ENCODE data around the gene CCR7. TPM values are rescaled to one million over a fixed set of nuclear protein-coding genes. Genes with fewer than 3 reads are reported as not detected.

The CCR7 gene
- total and polyA plus RNA-seq, 2 of the 4 experiments (the other 2 are of a cell fraction): 0.14 to 0.36 TPM

GRCh38 chr17:40547079-40547784 is 18.0 kb downstream of the CCR7 start:
- no peaks in the 10 kb centered on the region for H3K27me3 ChIP-seq (ENCODE audit: control insufficient read depth, insufficient read depth, low read length)
- peak overlapping the region; percentile 97 for H4K8ac ChIP-seq (ENCODE audit: low read depth in 2 of 2, low read length in 2 of 2)
- DNase-seq (no peak), ATAC-seq (ENCODE audit: low read depth) (no peak)
- peaks cover 42% of the 10 kb centered on the region for H3K9me1 ChIP-seq (ENCODE audit: insufficient read depth, low read length)
- H3K4ac ChIP-seq (ENCODE audit: low read depth, low read length): peak overlapping the region; percentile 100
- peaks cover 0 to 25% of the 10 kb centered on the region in 2 experiments; a peak in 2 of 4 replicates for H3K79me1 ChIP-seq (ENCODE audit: low read depth in 1 of 2, low read length in 2 of 2)
- peak overlapping the region; percentile 78 for H3K23ac ChIP-seq (ENCODE audit: low read depth, low read length)
- no peak overlapping the region for H3K4me3 ChIP-seq (ENCODE audit: insufficient read depth, low read depth, low read length)
- H2BK5ac ChIP-seq (ENCODE audit: low read depth, low read length, poor library complexity, severe bottlenecking): peak overlapping the region; percentile 100
- peak overlapping the region; percentile 100 for H2BK20ac ChIP-seq (ENCODE audit: low read depth, low read length)
- CTCF ChIA-PET: interaction anchor here (3.0 to 3.3 kb wide), 2 partner anchors 13 to 14 kb away, joined by 15 to 19 read pairs; no protein-coding TSS in a partner anchor
- H2AK5ac ChIP-seq (ENCODE audit: low read depth, low read length): peak overlapping the region; percentile 99
- H3K56ac ChIP-seq (ENCODE audit: extremely low read depth, insufficient read depth, low read length): 0 out of 2 replicates have a peak overlapping the region, but pooled peaks have one; percentile 6
- H3K4me2 ChIP-seq (ENCODE audit: low read depth, low read length): no peak overlapping the region
- TF ChIP-seq MAZ (IDR thresholded peaks at IDR 0.05; ENCODE audit: borderline replicate concordance, low read depth, low read length) (no peak), CTCF (conservative IDR thresholded peaks at IDR 0.05; ENCODE audit: low read depth, low read length) (no peak), CEBPB (IDR thresholded peaks at IDR 0.05; ENCODE audit: low read depth, low read length) (no peak), RFX5 (IDR thresholded peaks at IDR 0.05; ENCODE audit: low read depth, low read length) (no peak), FOS (IDR thresholded peaks at IDR 0.05; ENCODE audit: low read depth, low read length) (no peak), SMC3 (IDR thresholded peaks at IDR 0.05; ENCODE audit: low read depth, low read length) (no peak), RCOR1 (IDR thresholded peaks at IDR 0.05; ENCODE audit: insufficient replicate concordance, low read length) (no peak), MAFK (IDR thresholded peaks at IDR 0.05; ENCODE audit: low read depth, low read length) (no peak), ELK1 (IDR thresholded peaks at IDR 0.05; ENCODE audit: borderline replicate concordance, low read depth, low read length) (no peak), CHD1 (IDR thresholded peaks at IDR 0.05; ENCODE audit: low read depth, low read length) (no peak), USF2 (IDR thresholded peaks at IDR 0.05; ENCODE audit: low read depth, low read length) (no peak), POLR2A (IDR thresholded peaks at IDR 0.05; ENCODE audit: low read depth, low read length) (no peak)
- peak overlapping the region; percentile 100 for H4K91ac ChIP-seq (ENCODE audit: insufficient read depth, low read depth, low read length)
- peak overlapping the region; percentile 94 for H3K18ac ChIP-seq (ENCODE audit: low read depth, low read length)
- H3K36me3 ChIP-seq (ENCODE audit: control insufficient read depth, insufficient read depth, low read length): no peaks in the 10 kb centered on the region
- H2AK9ac ChIP-seq (replicated peaks; ENCODE audit: low read depth, low read length, poor library complexity): peak overlapping the region; percentile 77
- no peaks in the 10 kb centered on the region for H3K9me3 ChIP-seq (ENCODE audit: control insufficient read depth, insufficient read depth, low read length)
- H3K14ac ChIP-seq (replicated peaks; ENCODE audit: low read depth, low read length): peak overlapping the region; percentile 99
- WGBS, 2 experiments (ENCODE audit: extremely low coverage in 2 of 2, insufficient read length in 1 of 2): 100% methylated on average over 2 of the region's 11 CpGs; no CpG with 5 or more reads in 1 of the 2 experiments
- H3K9ac ChIP-seq (ENCODE audit: low read depth, low read length): peak overlapping the region; percentile 14
- intact Hi-C loops (cut with micrococcal nuclease): no loop called here
- peak overlapping the region; percentile 100 for H2BK120ac ChIP-seq (ENCODE audit: low read depth, low read length)
- no TSS peak for BruUV-seq (replicated peaks)
- H4K20me1 ChIP-seq (ENCODE audit: insufficient read depth, low read length): no peaks in the 10 kb centered on the region
- dilution Hi-C loops (cut with HindIII; ENCODE audit: low sequenced_read_pairs, unreplicated experiment): no loop called here
- H3K27ac ChIP-seq (ENCODE audit: insufficient read depth, low read length): peak overlapping the region; percentile 98
- POLR2A ChIA-PET (ENCODE audit: unreplicated experiment): interaction anchor here (1.5 kb wide), 1 partner anchor 11 kb away, joined by 3 read pairs; no protein-coding TSS in a partner anchor
- H2AFZ ChIP-seq (replicated peaks; ENCODE audit: low read length, poor library complexity): peak overlapping the region; percentile 69
- in situ Hi-C loops (cut with MboI; ENCODE audit: low sequenced_read_pairs): no loop called here
- H3K4me1 ChIP-seq (ENCODE audit: control insufficient read depth, insufficient read depth, low read length): peaks cover 49% of the 10 kb centered on the region
- H2BK15ac ChIP-seq (ENCODE audit: low read depth, low read length): peak overlapping the region; percentile 100; the same call in 2 of the 3 replicates
- peak overlapping the region; percentile 97 for H4K5ac ChIP-seq (ENCODE audit: low read depth, low read length)

Measured in IMR-90 (cell line).